Stimulated activated CD8-positive, alpha-beta memory T cell treated with anti-CD3 and anti-CD28 coated beads, Interleukin-4, amount 100 ng/mL, for 24 hours (primary cell): Measurements from ENCODE around the gene TRAPPC3.
"Not testable (repeated sequence)": the region's sequence is repeated elsewhere in the genome, so short reads cannot be mapped to it uniquely, and the experiment has no call there.

ENCODE experiments used
- DNase-seq: peaks from one replicate; pipeline ENCODE4 v3.0.0-alpha.2; 2020; ENCODE audit warnings: low read depth

TRAPPC3 gene

DNA sequence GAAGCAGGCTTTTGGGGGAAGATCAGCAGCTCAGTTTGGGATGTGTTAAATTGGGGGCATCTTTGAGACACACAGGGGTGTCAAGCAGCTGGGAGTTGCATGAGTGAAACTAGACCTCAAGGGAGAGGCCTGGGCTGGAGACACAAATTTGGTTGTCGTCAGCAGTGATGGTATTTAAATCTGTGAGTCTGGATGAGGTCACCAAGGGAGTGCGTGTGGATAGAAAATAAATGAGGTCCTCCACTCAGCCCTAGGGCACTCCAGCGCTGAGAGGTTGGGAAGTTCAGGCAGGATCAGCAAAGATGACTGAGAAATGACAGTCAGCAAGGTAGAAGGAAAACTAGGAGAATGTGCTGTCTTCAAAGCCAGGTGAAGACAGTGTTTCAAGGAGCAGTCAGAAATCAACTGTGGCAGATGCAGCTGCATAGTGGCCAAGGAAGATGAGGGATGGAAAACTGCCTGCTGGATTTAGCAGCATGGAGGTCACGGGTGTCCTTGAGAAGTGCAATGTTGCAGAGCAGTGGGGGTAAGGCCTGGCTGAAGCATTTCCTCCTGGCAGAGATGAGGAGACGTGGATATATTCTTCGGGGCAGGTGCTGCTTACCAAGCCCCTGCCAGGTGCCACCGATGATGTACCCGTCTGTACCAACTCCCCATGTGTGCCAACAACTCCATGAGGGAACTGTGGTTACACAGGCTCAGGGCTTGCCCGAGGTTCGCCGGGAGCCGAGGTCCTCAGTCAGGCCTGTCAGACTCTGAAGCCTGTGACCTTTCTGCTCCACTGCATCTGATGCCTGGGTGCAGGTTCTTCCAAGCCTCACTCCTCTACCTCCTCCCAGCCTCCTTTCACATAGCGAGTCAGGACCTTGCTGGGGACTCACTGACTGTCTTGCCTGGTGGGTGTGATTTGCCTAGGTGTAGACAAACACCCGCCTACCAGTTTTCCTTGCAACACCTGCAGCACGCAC, 17.9 kb upstream of the TRAPPC3 start:
- no peak for DNase-seq

GRCh38 chr1:36166136-36166535, 16.9 kb upstream of the TRAPPC3 start:
- no peak for DNase-seq

DNA sequence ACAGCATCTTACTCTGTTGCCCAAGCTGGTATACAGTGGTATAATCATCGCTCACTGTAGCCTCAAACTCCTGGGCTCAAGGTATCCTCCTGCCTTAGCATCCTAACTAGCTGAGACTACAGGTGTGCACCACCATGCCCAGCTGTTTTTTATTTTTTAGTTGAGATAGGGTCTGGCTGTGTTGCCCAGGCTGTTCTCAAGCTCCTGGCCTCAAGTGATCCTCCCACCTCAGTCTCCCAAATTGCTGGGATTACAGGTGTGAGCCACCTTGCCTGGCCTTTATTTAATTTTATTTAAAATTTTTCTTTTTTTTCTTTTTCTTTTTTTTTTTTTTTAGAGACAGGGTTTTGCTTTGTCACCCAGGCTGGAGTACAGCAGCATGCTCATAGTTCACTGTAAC, 15.9 kb upstream of the TRAPPC3 start:
- no peak for DNase-seq

GRCh38 chr1:36164361-36164760, 15.1 kb upstream of the TRAPPC3 start:
- no peak for DNase-seq

GRCh38 chr1:36163426-36163825, 14.1 kb upstream of the TRAPPC3 start:
- DNase-seq = no peak

DNA sequence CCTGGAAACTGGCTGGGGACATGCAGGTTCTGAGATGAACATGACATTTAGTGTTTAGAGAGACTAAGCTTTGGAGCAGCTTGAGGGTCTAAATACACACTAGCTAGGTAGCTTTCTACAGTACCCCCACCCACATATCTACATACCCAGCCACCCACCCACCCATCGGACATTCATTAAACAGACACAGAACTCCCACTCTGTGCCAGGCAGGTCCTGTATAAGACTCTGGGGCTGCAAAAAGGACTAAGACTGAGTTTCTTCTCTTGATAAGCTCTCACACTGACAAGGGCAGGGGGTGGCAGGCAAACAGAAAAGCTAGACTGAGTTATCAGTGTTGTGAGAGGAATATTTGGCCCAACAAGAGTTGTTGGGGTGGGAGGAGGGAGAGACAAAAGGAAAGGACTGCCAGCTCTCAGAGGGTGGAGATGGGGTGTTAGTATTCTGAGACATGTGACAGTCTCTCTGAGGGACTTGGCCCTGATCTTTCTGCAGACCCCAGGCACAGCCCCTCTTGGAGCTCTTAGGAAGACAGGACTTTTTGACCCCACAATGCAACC, 13.5 kb upstream of the TRAPPC3 start:
- no peak for DNase-seq

DNA sequence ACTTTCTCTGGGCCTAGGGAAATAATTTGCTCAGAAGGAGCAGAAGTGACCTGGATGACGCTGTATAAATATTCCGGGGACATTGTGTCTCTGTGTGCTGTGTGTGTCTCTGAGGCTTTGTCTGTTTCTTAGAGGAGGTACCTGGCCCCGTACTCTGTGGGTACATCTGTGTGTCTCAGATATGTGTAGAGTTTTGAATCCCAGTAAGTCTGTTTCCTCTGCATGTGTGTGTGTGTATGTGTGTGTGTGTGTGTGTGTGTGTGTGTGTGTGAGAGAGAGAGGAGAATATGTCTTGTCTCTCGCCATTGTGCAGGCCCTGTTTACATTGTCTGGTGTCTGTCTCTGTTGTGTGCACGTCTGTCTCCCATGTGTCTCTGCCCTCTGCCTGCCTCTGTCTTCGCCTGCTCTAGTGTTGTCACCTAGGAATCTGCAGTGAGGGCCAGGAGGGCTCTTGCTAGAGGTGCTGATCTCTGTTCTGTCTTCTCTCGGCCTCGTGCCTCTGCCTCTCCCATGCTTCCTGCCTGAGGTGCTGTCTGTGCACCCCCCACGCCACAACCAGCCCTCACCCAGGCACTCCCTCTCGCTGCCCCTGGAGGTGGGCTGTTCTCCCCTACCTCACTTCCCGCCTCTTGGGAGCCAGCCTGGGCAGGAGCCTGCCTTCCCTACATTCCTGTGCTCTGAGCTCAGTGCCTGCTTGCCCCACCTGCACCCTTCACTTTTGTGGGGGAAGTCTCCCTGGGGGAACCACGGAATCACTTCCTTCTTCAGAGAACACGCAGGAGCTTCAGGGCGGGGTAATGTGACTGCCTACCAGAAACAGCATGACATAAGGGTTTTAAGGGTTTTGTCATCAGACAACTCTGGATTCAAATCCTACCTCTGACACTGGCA, 12.6 kb upstream of the TRAPPC3 start:
- peak; percentile 25 for DNase-seq

DNA sequence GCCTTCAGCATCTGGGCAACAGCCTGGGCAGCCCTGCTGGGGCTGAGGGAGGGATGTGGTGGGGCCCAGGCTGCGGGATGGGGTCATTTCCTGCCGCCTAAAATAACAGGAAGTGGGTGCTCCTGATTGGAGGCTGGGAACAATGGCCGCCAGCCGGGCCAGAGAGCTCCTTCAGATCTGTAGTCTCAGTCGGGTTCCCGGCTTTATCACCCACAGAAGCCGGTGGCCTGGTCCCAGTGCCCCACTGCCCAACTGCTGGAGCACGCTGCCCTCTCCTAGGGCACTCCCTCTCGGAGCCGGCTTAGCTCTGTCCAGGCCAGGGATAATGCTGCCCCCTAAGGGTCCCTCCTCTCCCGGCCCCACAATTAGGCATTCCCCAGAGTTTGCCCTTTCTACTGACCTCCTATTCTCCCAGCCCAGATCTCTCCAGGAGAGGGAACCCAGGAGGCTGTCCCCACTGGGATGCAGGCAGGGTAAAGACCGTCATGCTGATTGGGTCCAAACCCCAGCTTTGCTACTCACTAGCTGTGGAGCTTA, 11.7 kb upstream of the TRAPPC3 start:
- DNase-seq = peak; percentile 48

GRCh38 chr1:36160388-36160948, 11.2 kb upstream of the TRAPPC3 start:
- DNase-seq = no peak

DNA sequence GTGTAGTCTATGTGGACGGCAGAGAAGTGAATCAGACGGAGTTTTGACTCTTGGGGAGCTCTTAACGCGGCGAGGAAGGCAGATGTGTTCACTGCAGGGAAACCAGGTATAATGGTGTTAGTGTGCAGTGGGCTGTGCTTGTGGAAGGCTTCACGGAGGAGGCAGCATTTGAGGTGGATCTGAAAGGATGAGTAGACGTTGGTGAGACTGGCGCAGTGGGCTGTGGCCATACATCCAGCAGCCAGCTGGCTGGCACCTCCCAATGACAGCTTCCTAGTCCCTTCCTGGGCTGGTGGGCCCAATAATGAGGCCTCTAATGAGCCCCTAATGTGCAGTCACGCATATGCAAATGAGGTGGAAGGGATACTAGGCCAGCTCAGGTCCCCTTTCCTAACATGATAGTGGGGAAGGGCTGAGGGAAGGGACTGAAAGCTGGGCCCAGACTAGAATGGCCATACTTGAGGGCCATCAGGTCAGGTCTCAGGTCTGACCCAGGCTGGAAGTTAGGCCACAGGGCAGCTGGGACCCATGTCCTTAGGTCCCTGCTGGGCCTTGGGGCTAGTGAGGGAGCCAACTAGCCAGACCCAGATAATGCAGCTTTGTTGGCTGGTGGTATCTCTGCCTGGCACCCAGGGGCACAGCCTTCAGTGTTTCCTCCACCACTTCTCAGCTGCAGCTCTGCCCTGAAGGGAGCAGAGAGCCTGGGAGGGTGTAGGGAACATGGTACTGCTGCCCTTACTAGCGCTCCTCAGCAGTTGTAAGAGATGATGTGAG, 10.5 kb upstream of the TRAPPC3 start:
- DNase-seq = no peak

GRCh38 chr1:36158827-36159252, 9.6 kb upstream of the TRAPPC3 start:
- not testable (repeated sequence) for DNase-seq

GRCh38 chr1:36157973-36158826, 8.9 kb upstream of the TRAPPC3 start:
- no peak for DNase-seq

DNA sequence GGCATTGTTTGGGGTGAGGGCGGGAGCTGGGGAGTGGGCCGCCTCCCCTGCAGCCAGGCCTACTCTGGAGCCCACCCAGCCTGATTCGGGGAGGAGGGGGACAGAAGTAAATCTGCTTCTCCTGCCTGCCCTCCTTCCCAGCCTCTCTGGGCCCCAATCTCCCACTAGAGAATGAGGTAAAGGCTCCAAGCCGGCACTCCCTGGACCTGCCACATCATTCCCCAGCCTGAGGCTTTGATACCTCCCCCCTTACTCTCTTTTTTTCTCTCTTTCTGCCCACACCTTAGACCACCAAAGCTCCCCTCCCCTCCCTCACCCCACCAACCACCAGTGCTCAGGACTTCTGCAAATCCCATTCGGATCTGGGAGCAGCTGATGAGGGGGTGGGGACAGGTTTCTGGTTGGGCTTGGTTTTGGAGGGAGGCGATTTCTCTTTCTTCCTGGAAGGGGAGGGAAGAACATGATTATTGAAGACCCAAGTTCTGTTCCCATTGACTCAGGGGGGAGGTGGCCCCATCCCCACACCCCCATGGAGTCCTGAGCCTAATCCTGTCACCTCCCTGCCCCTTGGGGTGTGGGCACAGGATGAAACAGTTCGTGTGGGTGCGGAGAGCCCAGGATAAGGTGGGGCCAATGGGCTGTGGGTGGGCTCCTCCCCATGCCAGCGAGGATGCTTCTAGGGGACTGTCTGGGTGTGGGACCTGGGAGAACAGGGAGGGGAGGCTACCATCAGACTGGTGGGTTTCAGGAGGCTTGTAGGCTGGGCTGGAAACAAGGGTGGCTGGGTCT, 8.0 kb upstream of the TRAPPC3 start:
- no peak for DNase-seq

GRCh38 chr1:36156329-36157114, 7.2 kb upstream of the TRAPPC3 start:
- peak; percentile 48 for DNase-seq

GRCh38 chr1:36155408-36156328, 6.4 kb upstream of the TRAPPC3 start, which contains the start of gene MAP7D1:
Gene MAP7D1 (plus strand): TSS chr1:36156160. CDS start chr1:36156418, 258 bp downstream.
- DNase-seq = peak; percentile 72

DNA sequence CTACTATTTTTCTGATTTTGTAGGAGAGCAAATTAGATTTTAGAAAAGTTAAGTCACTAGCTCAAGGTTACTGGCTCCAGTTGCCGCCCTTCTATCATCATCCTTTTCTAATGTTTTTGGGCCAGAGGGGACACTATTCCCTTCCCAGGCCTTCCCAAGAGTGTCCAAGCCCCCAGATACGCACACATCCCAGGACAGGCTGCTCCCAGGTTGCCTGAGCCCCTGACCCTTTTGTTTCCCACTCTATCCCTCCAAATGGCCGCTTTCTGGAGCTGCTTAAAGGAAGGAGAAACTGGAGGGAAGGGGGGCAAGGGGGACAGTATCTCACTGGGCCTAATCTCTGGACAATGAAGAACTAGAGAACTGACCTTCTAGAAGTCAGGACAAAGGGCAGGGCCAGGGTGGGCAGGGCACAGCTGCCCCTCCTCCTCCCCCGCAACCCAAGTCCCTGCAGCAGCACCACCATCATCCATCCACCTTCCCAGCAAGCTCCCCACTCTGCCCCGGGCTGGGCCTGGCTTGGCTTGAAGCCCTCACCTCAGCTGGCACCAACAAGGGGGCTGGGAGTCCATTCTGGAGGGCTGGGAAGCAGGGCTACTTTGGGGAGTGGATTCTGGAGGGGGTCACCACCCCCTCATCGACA, 5.6 kb upstream of the TRAPPC3 start:
- DNase-seq = no peak

DNA sequence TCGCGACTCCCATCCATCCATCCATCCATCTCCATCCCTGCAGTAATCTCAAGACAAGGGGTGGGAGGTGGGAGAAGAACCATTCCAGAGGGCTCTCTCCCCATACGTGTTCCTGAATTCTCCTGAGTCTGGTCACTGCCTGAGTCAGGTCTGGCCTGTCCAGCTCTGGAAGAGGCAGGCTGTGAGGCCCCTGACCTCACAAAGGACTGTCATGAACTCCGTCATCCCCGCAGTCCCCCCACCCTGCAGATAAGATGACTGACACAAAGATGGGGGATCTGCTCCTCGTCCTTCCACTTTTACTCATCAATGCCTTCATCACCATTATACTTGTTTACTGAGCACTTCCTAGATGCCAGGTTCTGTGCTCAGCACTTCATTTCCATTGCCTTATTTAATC, 5.0 kb upstream of the TRAPPC3 start:
- DNase-seq = no peak
